Activated naive CD8-positive, alpha-beta T cell treated with anti-CD3 and anti-CD28 coated beads, Interleukin-2, amount 50 U/mL, for 24 hours (primary cell): ENCODE data around the gene LRRC15.

ENCODE experiments used
- ATAC-seq: fragments of 150-1000 bp; cut with Tn5 transposase; one replicate; pipeline ENCODE4 v1.10.0; 2021
- DNase-seq: peaks from one replicate; pipeline ENCODE4 v3.0.0; 2021
- H3K27ac Mint-ChIP-seq: one replicate; pipeline ENCODE4 v1.8.0; 2021; ENCODE audit warnings: mild to moderate bottlenecking, mixed read lengths
- H3K27me3 Mint-ChIP-seq: one replicate; pipeline ENCODE4 v1.8.0; 2021; ENCODE audit warnings: mixed read lengths
- H3K36me3 Mint-ChIP-seq: one replicate; pipeline ENCODE4 v1.8.0; 2021; ENCODE audit warnings: low read depth, mixed read lengths
- H3K4me1 Mint-ChIP-seq: one replicate; pipeline ENCODE4 v1.8.0; 2021; ENCODE audit warnings: mixed read lengths
- H3K4me3 Mint-ChIP-seq: one replicate; pipeline ENCODE4 v1.8.0; 2021; ENCODE audit warnings: mild to moderate bottlenecking, moderate library complexity, mixed read lengths
- H3K9me3 Mint-ChIP-seq: one replicate; pipeline ENCODE4 v1.8.0; 2021; ENCODE audit warnings: mixed read lengths

Gene LRRC15

DNA sequence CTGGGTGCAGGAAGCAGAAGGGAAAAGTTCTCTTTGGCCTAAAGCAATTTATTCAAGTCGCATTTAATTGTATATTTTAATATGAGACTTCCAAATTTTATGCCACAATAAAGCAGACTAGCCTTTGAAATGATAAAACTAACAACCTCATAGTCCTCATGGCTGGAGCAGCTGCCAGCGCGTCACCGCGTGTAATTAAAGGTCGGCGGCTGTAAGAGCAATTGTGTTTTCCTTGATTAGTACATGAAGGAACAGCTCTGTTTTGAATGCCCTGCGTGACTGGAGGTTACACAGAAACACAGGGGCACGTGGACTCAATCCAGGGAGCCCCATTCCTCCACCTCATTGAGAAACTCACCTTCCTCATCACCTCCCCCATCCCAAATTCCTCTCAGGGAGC, 10.1 kb upstream of the LRRC15 start:
- Mint-ChIP-seq H3K4me1 (no peaks in the 10 kb centered on the region), H3K4me3 (no peak overlapping the region), H3K27me3 (peaks cover 8% of the 10 kb centered on the region), H3K27ac (no peak overlapping the region), H3K9me3 (no peaks in the 10 kb centered on the region), H3K36me3 (no peaks in the 10 kb centered on the region)
- DNase-seq (no peak), ATAC-seq (no peak)

GRCh38 chr3:194379231-194379630, 9.7 kb upstream of the LRRC15 start:
- H3K4me3 Mint-ChIP-seq, result no peak overlapping the region
- peaks cover 8% of the 10 kb centered on the region for H3K27me3 Mint-ChIP-seq
- H3K27ac Mint-ChIP-seq, result no peak overlapping the region
- ATAC-seq, result no peak
- no peaks in the 10 kb centered on the region for H3K9me3 Mint-ChIP-seq
- no peaks in the 10 kb centered on the region for H3K4me1 Mint-ChIP-seq
- no peaks in the 10 kb centered on the region for H3K36me3 Mint-ChIP-seq
- DNase-seq, result no peak

GRCh38 chr3:194377708-194378107, 8.2 kb upstream of the LRRC15 start:
- no peaks in the 10 kb centered on the region for H3K9me3 Mint-ChIP-seq
- no peaks in the 10 kb centered on the region for H3K4me1 Mint-ChIP-seq
- H3K4me3 Mint-ChIP-seq, result no peak overlapping the region
- no peaks in the 10 kb centered on the region for H3K36me3 Mint-ChIP-seq
- H3K27me3 Mint-ChIP-seq, result peaks cover 8% of the 10 kb centered on the region
- ATAC-seq, result no peak
- no peak overlapping the region for H3K27ac Mint-ChIP-seq
- DNase-seq, result no peak

DNA sequence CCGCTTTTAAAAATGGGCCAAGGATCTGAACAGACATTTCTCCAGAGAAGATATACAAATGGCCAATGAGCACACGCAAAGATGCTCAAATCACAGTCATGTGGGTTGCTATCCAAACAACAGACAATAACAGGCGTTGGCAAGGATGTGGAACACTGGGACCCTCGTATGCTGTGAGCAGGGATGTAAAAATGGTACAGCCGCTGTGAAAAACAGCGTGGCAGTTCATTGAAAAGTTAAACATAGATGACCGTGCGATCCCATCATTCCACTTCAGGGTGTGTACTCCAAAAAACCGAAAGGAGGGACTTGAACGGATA, 6.7 kb upstream of the LRRC15 start:
- Mint-ChIP-seq H3K9me3 (no peaks in the 10 kb centered on the region), H3K36me3 (no peaks in the 10 kb centered on the region), H3K27ac (no peak overlapping the region), H3K27me3 (peaks cover 11% of the 10 kb centered on the region), H3K4me1 (no peaks in the 10 kb centered on the region), H3K4me3 (no peak overlapping the region)
- no peak for ATAC-seq
- DNase-seq, result no peak

DNA sequence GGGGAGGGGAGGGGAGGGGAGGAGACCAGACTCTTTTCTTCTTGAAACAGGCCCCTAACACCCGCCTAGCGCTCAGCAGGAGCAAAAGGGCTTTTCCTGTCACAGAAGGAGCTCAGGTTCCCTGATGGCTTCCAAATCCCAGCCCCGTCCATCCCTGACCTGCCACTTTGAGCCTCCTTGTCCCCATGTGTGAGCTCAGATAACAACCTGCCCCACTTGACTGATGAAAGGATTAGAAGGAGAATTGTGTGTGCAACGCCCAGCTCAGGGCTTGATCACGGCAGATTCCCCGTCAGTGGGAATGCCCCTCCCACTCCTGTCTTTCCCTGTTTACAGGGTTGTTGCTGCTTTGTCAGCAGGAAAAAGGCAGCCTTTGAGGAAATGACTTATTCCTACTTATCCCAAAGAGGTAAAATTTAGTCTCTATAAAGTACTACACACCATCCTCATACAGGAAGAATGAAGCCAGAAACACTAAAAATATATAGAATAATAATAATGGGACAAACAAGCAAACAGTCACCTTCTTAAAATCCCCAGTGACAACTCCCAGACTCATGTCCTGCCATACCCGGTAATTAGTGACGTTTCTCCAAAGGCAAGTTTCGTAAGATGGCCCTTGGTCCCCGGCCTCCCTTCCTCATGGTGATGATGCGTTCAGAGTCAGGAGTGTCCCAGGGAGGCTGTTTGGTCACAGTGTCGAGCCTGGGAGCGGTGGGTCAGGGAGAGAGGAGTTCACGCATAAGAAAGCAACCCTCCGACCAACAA, 6.1 kb upstream of the LRRC15 start:
- Mint-ChIP-seq H3K9me3 (no peaks in the 10 kb centered on the region), H3K27ac (no peak overlapping the region), H3K36me3 (no peaks in the 10 kb centered on the region), H3K27me3 (peaks cover 11% of the 10 kb centered on the region), H3K4me1 (no peaks in the 10 kb centered on the region), H3K4me3 (no peak overlapping the region)
- DNase-seq (no peak), ATAC-seq (no peak)

DNA sequence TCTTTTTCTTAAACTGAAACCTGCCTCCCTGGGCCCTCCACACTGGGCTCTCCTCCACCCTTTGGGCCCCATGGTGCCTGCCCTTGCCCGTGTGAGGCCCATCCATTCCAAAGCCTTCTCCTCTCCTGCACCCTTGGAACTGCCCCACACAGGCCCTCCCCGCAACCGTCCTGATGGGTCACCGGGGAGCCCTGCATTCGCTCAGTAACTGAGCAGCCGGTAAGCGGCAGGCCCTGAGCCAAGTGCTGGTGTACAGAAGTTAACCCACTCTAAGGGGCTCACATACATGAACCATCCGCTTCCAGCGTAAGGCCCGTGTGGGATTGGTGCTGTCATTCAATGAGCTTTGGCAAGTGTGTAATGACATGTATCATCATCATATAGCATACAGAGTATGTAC, 5.4 kb upstream of the LRRC15 start:
- Mint-ChIP-seq H3K36me3 (no peaks in the 10 kb centered on the region), H3K4me3 (no peak overlapping the region), H3K4me1 (no peaks in the 10 kb centered on the region), H3K27me3 (peaks cover 13% of the 10 kb centered on the region), H3K27ac (no peak overlapping the region), H3K9me3 (no peaks in the 10 kb centered on the region)
- ATAC-seq, result no peak
- no peak for DNase-seq

DNA sequence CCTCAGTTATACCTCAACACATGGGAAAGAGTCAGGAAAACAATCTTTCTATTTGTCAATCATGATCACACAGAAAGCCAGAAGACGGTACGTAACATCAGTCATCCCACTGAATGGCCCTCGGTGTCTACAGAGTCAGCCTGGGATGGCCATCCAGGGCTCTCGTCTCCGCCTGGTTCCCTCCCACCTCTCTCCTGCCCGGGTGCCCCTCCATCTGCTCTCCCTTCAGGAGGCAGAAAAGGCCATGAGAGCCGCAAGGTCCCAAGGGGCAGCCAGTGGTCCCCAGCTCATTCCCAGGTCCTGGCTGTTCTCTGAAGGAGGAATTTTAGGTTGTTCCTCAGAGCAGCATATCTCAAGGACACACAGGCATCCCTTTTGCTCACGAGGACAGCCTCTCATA, 4.4 kb upstream of the LRRC15 start:
- Mint-ChIP-seq H3K4me3 (no peak overlapping the region), H3K27ac (no peak overlapping the region), H3K9me3 (no peaks in the 10 kb centered on the region), H3K36me3 (no peaks in the 10 kb centered on the region), H3K27me3 (peaks cover 20% of the 10 kb centered on the region), H3K4me1 (no peaks in the 10 kb centered on the region)
- DNase-seq, result no peak
- ATAC-seq, result no peak

- DNase-seq (no peak), ATAC-seq (no peak)
- no peak overlapping the region for H3K27ac Mint-ChIP-seq
- H3K36me3 Mint-ChIP-seq, result no peaks in the 10 kb centered on the region
- no peak overlapping the region for H3K4me3 Mint-ChIP-seq
- H3K9me3 Mint-ChIP-seq, result no peaks in the 10 kb centered on the region
- H3K4me1 Mint-ChIP-seq, result no peaks in the 10 kb centered on the region
- H3K27me3 Mint-ChIP-seq, result peaks cover 28% of the 10 kb centered on the region
Observed at GRCh38 chr3:194373028-194373427, 3.5 kb upstream of the LRRC15 start.

- H3K27ac Mint-ChIP-seq, result no peak overlapping the region
- no peak for ATAC-seq
- H3K4me3 Mint-ChIP-seq, result no peak overlapping the region
- no peaks in the 10 kb centered on the region for H3K36me3 Mint-ChIP-seq
- H3K9me3 Mint-ChIP-seq, result no peaks in the 10 kb centered on the region
- H3K27me3 Mint-ChIP-seq, result peaks cover 28% of the 10 kb centered on the region
- DNase-seq, result no peak
- no peaks in the 10 kb centered on the region for H3K4me1 Mint-ChIP-seq
Observed at GRCh38 chr3:194370753-194371152, 1.2 kb upstream of the LRRC15 start.

GRCh38 chr3:194368918-194369317, 625 bp downstream of the LRRC15 start:
- ATAC-seq (no peak), DNase-seq (no peak)
- H3K9me3 Mint-ChIP-seq, result no peaks in the 10 kb centered on the region
- H3K27me3 Mint-ChIP-seq, result peaks cover 24% of the 10 kb centered on the region
- H3K27ac Mint-ChIP-seq, result no peak overlapping the region
- H3K4me3 Mint-ChIP-seq, result no peak overlapping the region
- H3K4me1 Mint-ChIP-seq, result no peaks in the 10 kb centered on the region
- H3K36me3 Mint-ChIP-seq, result no peaks in the 10 kb centered on the region

DNA sequence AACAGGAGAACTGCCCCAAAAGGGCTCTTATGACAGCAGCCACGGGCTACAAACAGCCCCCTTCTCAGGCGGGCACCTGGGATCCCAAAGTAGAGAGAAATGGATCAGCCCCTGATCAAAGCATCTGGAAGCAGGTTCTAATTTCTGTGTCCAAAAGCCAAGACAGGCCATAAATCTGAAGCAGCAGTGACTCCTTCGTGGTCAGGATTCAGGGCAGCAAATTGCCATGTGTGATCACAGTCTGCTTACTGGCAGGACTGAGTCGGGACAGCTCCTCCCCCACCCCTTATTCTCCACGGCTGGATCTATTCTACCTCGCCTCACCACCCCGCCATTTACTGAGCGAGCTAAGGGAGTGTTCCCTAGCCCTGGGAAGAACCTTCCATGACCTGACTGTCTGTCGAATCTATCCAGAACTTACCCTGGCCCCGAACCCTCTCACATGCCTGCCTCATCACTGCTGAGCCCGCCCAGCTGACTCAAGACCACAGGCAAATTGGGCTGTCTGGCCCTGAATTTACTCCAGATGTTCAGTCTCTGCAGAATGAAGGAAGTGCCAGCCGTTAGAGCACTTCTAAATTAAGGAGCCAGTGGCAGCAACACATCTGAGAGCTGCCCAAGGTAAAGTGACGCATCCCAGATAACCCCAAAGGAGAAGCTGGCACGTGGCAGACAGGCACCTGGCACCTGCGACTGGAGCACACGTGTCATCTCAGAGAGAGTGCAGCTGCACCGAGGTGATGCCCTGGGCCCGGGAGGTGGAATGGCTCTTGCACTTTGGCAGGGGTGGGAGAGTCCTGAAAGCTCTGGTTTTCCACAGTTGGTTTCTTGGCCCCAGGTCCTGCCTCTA, 1.3 kb downstream of the LRRC15 start:
- no peak for ATAC-seq
- Mint-ChIP-seq H3K27me3 (peaks cover 24% of the 10 kb centered on the region), H3K4me1 (no peaks in the 10 kb centered on the region), H3K9me3 (no peaks in the 10 kb centered on the region), H3K4me3 (no peak overlapping the region), H3K27ac (no peak overlapping the region), H3K36me3 (no peaks in the 10 kb centered on the region)
- no peak for DNase-seq

DNA sequence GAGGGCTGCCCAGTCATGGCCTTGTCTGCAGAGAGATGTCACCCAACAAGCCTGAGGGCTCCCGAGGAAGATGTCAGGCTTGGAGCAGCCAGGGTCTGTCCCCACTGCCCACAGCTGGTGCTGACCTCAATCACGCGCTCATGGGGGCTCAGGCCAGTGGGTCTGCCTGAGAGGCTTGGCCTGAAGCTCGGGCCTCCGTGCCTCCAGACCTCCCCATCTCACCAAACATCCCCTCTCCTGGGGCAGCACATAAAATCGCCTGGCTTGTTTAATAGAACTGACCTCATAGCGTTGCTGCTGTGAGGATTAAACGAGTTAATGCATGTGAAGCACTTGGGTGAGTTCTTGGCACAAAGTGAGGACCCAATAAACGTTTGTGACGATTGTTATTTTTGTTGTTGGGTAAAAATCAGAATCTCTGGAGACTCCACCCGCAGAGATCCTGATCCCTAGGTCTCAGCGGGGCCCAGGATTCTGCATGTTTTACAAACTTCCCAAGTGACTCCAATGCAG, 3.5 kb downstream of the LRRC15 start:
- no peak for ATAC-seq
- H3K27ac Mint-ChIP-seq, result no peak overlapping the region
- H3K27me3 Mint-ChIP-seq, result peaks cover 21% of the 10 kb centered on the region

GRCh38 chr3:194365526-194365925, 4.0 kb downstream of the LRRC15 start:
- no peak overlapping the region for H3K27ac Mint-ChIP-seq
- no peak for ATAC-seq
- H3K4me1 Mint-ChIP-seq, result no peaks in the 10 kb centered on the region
- no peaks in the 10 kb centered on the region for H3K9me3 Mint-ChIP-seq
- no peaks in the 10 kb centered on the region for H3K36me3 Mint-ChIP-seq
- DNase-seq, result no peak
- peaks cover 21% of the 10 kb centered on the region for H3K27me3 Mint-ChIP-seq
- no peak overlapping the region for H3K4me3 Mint-ChIP-seq

More for the DNA sequence above, 3.5 kb downstream of the LRRC15 start:
- Mint-ChIP-seq H3K4me3 (no peak overlapping the region), H3K4me1 (no peaks in the 10 kb centered on the region), H3K36me3 (no peaks in the 10 kb centered on the region), H3K9me3 (no peaks in the 10 kb centered on the region)
- no peak for DNase-seq

GRCh38 chr3:194364652-194365434, 4.7 kb downstream of the LRRC15 start:
- no peak for DNase-seq
- no peaks in the 10 kb centered on the region for H3K9me3 Mint-ChIP-seq
- H3K36me3 Mint-ChIP-seq, result no peaks in the 10 kb centered on the region
- no peak overlapping the region for H3K4me3 Mint-ChIP-seq
- H3K4me1 Mint-ChIP-seq, result no peaks in the 10 kb centered on the region
- peaks cover 18% of the 10 kb centered on the region for H3K27me3 Mint-ChIP-seq
- no peak overlapping the region for H3K27ac Mint-ChIP-seq
- ATAC-seq, result no peak

DNA sequence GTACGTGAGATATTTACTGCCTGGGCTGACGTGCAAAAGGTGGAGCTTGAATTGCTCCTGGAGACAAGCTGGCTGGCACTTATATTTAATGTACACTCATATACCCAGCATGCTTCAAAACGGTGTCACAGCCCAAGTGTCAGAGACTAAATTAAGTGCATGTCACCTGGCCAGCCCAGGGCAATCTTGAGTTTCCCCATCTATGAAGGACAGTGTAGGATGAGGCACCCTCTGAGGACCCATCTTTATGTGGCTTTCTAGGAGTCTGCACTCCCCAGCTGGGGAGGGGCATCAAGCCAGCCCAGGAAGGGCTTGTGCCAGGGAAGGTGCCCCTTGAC, 5.3 kb downstream of the LRRC15 start:
- H3K4me3 Mint-ChIP-seq, result no peak overlapping the region
- no peaks in the 10 kb centered on the region for H3K9me3 Mint-ChIP-seq
- H3K27me3 Mint-ChIP-seq, result peaks cover 16% of the 10 kb centered on the region
- H3K4me1 Mint-ChIP-seq, result no peaks in the 10 kb centered on the region
- no peak for ATAC-seq
- no peak overlapping the region for H3K27ac Mint-ChIP-seq
- DNase-seq, result no peak
- no peaks in the 10 kb centered on the region for H3K36me3 Mint-ChIP-seq
